Left cardiac atrium (tissue), 4 donors: ENCODE data around the gene SULT1A2. TPM values are rescaled to one million over a fixed set of nuclear protein-coding genes. Genes with fewer than 3 reads are reported as not detected.
"Not testable (repeated sequence)": the region's sequence is repeated elsewhere in the genome, so short reads cannot be mapped to it uniquely, and the experiment has no call there.

Experiments used
- ATAC-seq, 2 donors: fragments of 200-7000 bp; cut with Tn5 transposase; one replicate each; pipeline ENCODE4 v1.9.1; 2020; ENCODE audit warnings: mild to moderate bottlenecking in 2 of 2, moderate library complexity in 2 of 2
- DNase-seq: peaks from one replicate; pipeline ENCODE4 v3.0.0-alpha.2; 2020
- intact Hi-C, 2 donors: fragments of 100-400 bp; cut with DNase I; formaldehyde crosslinking; loops; one replicate each; pipeline versions ENCODE4 v1.14.1 to v1.15.1; 2022 to 2023
- long read RNA-seq: library from polyadenylated mRNA; unstranded; transcript quantifications from one replicate; pipeline ENCODE4 v2.0.0, GENCODE V29; 2021
- total RNA-seq, 2 donors: library from RNA; stranded (reverse); fragmentation: NEBNext Ultra II Directional; extraction: Animal tissue kit (Norgen Biotek cat#: 25700); gene quantifications; one replicate each; pipeline ENCODE4 v1.2.1, GENCODE V29; 2021
- donor health status: DM: no; HTN: yes; CAD: no.
- donor health status: DM: no; HTN: yes; CAD: no; lungs with severe emphysema.
- donor health status: DM: yes; HTN: yes; CAD: no.
- donor health status: Dilated cardiomyopathy.

Gene SULT1A2
- total RNA-seq: 1 to 10 TPM; 1.3 to 2.1 TPM
- long read RNA-seq: 0 reads

DNA sequence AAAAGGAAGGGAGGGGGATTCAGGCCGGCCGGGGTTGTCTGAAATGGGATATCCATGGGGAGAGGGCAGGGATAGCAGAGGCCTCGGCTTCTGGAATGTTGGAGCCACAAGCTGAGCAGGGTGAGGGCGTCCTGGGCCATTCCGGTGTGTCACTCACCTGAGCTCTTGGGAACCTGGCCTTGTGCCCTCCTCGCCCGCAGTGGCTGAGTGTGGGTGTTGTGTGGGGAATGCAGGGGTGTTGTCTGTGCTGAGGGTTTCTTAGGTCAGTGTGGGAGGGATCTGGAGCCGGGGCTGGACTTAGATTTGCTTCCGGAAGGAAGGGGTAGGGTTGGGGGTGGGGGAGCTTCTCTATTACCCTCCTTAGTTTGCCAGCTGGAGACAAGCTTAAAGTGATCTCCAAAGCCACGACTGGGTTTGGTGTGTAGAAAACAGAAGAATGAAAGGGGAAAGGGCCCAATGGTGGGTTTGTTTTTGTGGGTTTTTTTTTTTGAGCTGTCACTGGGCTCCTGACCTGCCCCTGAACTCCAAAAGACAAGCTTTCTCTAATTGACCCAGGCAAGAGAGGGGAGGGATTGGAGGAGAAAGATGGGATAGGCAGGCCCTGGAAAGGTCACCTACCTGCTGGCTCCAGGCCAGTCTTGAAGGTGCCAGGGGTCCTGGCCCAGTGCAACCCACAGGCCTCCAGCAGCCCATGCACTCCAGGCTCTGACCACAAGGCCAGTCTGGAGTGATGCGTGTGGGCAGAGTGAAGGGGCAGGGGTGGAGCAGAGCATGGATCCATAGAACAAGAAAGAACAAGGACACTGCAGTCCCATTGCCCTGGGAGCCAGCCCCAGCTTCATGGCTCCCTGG lies at the start of gene SULT1A2:
Gene SULT1A2, minus strand, starts transcription at position 211 of the 852 bp plus-strand sequence. CDS start 1,120 bp downstream, outside the sequence.
- intact Hi-C loops: no loop called here
- peak; percentile 68 to 75 for ATAC-seq
- DNase-seq: peak; percentile 58

DNA sequence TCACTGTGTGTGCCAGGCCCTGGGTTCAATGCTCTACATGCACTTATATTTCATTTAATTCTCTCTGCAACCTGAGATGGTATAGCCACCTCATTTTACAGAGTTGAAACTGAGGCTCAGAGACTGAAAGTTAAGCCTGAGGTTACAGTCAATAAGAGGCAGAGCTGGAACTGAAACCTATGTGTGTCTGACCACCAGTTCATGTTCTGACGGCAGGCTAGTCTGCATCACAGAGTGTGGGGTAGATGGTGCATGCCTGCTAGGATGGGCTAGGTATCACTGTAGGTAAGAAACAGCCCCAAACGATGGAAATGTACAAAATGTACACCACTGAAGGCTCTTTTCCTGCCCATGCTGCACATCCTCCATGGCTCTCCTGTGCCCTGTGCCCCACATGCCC lies 43.1 kb upstream of the SULT1A2 start:
- ATAC-seq, intact Hi-C loops, DNase-seq: not testable (repeated sequence)

DNA sequence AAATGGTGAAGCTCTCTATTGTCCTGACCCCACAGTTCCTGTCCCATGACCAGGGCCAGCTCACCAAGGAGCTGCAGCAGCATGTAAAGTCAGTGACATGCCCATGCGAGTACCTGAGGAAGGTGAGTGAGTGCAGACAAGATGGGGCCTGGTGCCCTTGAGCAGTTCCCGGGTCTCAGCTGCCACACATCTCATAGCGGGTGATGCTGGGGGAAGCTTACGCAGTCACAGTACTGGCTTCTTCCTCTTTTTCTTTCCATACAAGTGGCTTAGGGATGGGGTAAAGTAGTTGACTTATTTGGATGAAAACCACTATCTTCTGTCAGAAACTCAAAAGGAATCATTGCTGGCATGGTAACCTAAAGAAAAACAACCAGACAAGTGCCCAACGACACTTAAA lies 41.5 kb upstream of the SULT1A2 start:
- DNase-seq, ATAC-seq, intact Hi-C loops: not testable (repeated sequence)

DNA sequence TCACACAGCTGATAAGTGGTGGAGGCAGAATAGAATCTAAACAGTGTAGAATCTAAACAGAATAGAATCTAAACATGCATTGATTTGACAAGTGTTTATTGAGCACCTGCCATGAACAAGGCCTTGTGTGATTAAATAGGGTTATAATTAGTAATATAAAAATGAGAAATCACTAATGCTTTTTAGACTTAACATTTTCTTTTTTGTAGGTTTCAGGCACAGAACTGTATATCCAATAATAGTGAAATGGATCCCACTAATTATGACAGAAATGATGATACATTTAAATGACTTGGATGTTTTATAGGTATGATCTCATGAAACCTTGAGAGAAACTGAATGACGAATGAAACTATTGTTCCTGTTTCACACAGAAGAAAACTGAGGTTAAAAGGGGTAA lies 40.9 kb upstream of the SULT1A2 start, which contains the start of gene NPIPB8:
Gene NPIPB8, plus strand, starts transcription at position 301 of the 400 bp plus-strand sequence. CDS start 296 bp downstream, outside the sequence.
- DNase-seq, intact Hi-C loops, ATAC-seq: not testable (repeated sequence)

DNA sequence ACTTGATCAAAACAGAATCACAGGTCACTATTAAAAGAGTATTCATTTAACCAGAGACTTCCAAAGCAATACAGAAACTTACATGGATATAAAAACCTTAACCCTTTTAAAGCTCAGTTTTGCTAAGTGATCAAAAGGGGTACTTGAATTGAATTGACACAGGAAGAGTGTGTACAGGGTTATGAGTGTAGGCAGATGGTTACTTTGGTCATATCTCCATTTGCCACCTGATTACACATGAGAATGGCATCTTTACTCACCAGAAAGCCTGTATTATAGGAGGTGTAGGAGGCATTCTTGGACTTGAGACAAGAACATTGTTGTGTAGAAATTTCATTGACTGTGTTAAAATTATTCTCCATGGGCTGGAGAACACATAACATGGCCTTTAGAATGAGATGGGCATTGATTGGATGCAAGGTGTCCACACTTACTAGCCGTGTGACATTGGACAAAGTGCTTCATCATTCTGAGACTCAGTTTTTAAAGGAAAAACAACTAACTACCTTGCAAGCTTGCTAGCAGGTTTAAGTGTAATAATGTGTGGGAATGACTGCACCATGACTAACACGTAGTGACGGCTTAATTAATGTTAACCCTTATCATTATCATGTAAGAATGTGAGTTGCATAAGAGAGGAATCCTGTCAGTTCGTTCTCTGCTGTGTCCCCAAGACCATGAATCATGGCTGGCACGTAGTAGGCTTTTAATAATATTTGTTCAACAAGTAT lies 39.4 kb upstream of the SULT1A2 start:
- ATAC-seq, intact Hi-C loops, DNase-seq: not testable (repeated sequence)

DNA sequence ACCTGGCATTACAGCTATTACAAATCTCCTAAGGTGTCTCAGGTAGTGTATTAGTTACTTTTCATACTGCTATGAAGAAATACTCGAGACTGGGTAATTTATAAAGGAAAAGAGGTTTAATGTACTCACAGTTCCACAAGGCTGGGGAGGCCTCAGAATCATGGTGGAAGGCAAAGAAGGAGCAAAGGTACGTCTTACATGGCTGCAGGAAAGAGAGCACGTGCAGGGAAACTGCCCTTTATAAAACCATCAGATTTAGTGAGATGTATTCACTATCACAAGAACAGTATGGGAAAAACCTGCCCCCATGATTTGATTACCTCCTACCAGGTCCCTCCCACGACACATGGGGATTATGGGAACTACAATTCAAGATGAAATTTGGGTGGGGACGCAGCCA lies 34.1 kb upstream of the SULT1A2 start:
- DNase-seq, intact Hi-C loops, ATAC-seq: not testable (repeated sequence)

DNA sequence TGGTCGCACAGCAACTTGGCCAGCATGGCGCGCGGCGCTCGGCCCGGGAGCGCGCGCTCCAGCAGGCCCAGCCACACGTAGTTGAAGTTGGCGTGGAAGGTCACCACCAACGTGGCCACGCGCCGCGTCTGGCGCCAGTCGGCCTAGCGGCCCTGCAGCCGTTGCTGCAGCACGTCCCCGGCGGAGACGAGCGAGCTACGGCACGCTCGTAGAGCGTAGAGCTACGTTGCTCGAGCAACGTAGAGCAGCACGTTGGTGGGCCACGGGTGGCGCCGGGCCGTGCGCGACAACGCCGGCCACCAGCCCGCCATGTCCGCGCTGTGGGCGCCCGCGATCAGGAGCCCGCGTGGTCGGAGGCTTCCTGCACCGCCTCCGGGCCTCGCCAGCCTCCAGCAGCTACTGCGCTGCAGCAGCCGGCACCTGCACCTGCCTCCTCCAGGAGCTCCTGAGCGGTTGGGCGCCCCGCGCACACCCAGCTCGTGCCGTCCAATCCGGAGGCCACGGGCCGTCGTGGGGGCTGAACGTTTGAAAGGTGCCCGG lies 26.4 kb upstream of the SULT1A2 start:
- peak; percentile 48 for DNase-seq
- intact Hi-C loops: no loop called here
- peak; percentile 92 to 94 for ATAC-seq

DNA sequence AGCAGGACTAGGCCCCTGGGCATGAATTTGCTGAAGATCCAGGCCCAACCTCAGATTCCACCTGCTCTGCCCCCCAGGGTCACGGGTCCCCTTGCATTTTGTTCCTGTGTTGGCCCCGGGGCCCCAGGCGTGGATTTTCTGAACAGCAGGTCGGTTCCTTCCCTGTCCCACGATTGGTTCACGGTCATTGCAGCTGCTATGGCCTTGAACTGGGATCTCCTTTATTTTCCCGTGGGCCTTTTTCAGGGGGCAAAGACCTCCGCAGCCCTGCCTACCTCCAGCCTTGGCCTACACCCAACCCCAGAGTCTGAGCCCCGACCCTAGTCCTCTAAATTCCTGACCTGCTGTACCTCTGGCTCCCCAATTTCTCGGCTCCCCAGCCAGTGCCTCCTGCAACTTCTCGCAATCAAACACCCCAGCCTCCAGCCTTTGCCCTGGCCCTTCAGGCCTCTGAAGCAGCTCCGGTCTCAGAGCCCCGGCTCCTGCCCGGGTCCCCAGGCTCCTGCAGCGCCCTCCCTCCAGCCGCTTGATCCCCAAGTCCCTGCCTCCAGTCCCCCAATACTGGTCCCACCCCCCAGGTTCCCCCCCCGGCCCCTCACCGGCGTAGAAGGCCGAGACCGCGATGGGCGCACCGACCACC lies 25.8 kb upstream of the SULT1A2 start:
- intact Hi-C loops, DNase-seq: not testable (repeated sequence)
- ATAC-seq: peak; percentile 44 to 45

DNA sequence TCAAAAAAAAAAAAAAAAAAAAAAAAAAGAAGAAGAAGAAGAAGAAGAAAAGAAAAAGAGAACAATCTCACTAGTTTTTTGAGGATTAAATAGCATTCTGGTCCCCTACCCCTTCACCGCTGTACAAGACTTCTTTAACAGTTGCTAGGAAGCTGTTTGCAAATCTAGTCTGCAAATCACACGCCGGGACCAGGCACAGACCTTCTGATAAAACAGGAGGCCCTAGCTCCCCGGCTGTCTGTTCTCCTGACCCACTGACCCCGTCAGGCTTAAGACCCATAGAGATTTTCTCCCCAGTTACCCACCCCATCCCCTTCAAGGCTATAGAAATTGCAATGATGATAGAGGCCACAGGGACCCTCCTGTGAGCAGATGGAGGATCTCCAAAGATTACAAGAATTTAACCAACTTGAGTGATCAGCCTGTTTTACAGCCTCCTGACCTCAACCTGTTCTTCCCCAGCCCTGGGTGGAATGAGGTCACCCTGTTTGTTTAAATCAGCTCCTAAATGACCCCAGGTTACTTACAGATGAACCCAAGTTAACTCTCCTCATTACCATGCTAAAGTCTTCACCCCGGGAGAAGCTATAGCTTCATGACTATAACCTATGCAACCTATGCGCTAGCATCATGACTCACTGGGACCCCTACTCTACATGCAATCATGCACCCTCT lies 24.8 kb upstream of the SULT1A2 start:
- intact Hi-C loops: no loop called here
- DNase-seq (no peak), ATAC-seq (no peak)

DNA sequence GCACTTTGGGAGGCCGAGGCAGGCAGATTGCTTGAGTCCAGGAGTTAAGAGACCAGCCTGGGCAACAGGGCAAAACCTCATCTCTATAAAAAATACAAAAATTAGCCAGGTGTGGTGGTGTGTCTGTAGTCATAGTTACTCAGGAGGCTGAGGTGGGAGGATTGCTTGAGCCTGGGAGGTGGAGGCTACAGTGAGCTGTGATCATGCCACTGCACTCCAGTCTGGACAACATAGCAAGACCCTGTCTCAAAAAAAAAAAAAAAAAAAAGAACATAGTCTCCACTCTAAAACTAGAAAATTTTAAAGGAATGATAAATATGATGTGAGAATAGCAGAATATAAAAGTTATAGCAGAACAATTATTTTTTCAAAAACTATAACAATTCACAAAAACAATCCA lies 23.5 kb upstream of the SULT1A2 start:
- DNase-seq, intact Hi-C loops, ATAC-seq: not testable (repeated sequence)

DNA sequence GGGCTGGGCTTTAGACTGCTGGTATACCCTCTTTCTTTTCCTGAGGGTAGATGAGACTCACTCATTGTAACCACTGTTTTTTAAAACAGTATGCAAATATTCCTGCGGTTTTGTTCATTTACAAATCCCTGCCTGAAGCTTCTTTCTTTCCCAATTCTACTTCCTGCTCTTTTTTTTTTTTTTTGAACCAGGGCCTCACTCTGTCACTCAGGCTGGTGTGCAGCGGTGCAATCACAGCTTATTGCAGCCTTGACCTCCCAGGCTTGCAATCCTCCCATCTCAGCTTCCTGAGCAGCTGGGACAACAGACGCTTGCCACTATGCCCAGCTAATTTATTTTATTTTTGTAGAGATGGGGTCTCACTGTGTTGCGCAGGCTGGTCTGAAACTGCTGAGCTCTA lies 21.0 kb upstream of the SULT1A2 start:
- intact Hi-C loops: no loop called here

DNA sequence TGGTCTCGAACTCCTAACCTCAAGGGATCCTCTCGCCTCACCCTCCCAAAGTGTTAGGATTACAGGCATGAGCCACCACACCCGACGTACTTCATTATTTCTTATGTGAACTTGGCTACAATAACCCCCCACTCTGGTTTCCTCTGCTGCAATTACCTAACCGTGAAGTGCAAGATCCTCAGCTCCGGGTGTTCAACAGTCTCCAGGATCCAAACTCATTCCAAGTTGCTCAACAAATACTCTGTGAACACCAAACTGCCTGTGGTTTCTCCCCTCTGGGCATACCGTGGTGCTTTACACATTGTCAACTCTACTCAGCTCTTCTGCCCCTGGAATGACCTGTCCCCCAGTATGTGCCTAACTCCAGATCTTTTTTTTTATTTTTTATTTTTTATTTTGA lies 19.8 kb upstream of the SULT1A2 start:
- DNase-seq: no peak
- intact Hi-C loops: no loop called here
- ATAC-seq: no peak

More for the DNA sequence above, 21.0 kb upstream of the SULT1A2 start:
- ATAC-seq: no peak
- DNase-seq: no peak

DNA sequence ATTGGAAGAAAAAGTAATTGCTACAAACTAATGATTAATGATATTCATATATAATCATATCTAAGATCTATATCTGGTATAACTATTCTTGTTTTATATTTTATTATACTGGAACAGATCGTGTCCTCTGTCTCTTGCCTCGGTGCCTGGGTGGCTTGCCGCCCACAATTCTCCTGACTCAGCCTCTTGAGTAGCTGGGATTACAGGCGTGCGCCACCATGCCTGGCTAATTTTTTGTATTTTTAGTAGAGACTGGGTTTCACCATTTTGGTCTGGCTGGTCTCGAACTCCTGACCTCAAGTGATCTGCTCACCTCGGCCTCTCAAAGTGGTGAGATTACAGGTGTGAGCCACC lies 19.4 kb upstream of the SULT1A2 start:
- DNase-seq, ATAC-seq, intact Hi-C loops: not testable (repeated sequence)

DNA sequence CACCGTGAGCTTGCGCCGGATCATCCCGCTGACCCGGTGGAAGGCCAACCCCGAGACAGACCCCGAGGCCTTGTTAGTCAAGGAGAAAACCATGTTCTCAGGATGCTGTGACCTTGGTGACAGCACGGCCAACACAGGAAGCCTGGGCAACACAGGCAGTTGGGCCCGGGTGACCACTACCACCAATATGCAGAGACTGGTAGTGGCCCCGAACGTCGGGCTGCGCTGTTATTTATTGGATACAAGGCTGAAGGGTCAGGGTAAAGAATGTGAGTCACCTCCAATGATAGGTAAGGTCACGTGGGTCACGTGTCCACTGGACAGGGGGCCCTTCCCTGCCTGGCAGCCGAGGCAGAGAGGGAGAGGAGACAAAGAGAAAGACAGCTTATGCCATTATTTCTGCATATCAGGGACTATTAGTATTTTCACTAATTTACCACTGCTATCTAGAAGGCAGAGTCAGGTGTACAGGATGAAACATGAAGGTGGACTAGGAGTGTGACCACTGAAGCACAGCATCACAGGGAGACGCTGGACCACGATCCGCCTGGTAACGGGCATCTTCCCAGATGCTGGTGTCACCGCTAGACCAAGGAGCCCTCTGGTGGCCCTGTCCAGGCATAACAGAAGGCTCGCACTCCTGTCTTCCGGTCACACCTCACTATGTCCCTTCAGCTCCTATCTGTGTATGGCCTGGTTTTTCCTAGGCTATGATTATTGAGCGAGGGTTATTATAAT lies 18.8 kb upstream of the SULT1A2 start:
- ATAC-seq (peak in 1 of 2 donors; percentile 15), DNase-seq (peak; percentile 74)
- intact Hi-C loops: not testable (repeated sequence)

DNA sequence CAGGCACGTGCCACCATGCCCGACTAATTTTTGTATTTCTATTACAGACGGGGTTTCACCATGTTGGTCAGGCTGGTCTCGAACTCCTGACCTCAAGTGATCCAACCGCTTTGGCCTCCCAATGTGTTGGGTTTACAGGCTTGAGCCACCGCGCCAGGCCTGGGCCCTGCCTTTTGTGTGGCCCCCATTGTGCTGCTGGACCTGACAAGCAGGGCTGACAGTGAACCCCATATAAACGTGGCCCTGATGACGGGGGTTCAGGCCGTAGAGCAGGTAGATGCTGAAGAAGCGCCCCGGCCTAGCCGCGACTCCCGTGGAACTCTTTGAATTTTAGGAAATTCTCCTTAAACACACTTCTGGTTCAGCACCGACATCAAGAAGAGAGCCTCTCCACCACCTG lies 17.7 kb upstream of the SULT1A2 start:
- DNase-seq, intact Hi-C loops, ATAC-seq: not testable (repeated sequence)

DNA sequence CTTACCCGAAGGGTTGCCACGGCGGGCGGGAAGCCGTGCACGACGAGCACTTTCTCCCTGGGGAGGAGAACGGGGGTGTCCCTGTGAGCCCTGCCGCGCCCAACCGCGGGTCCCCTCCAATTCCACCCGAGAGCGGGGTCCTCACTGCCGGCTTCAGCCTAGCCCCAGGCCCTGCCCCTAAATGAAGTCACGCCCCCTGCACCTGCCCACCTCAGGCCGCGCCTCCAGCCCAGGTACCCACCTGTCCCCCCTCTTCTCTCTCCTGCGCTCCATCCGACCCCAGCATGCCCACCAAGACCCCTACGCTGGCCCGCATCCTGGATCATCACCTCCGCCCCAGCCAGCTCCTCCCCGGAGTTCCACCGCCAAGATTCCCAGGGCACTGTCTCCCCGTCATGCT lies 17.1 kb upstream of the SULT1A2 start:
- ATAC-seq, intact Hi-C loops, DNase-seq: not testable (repeated sequence)

DNA sequence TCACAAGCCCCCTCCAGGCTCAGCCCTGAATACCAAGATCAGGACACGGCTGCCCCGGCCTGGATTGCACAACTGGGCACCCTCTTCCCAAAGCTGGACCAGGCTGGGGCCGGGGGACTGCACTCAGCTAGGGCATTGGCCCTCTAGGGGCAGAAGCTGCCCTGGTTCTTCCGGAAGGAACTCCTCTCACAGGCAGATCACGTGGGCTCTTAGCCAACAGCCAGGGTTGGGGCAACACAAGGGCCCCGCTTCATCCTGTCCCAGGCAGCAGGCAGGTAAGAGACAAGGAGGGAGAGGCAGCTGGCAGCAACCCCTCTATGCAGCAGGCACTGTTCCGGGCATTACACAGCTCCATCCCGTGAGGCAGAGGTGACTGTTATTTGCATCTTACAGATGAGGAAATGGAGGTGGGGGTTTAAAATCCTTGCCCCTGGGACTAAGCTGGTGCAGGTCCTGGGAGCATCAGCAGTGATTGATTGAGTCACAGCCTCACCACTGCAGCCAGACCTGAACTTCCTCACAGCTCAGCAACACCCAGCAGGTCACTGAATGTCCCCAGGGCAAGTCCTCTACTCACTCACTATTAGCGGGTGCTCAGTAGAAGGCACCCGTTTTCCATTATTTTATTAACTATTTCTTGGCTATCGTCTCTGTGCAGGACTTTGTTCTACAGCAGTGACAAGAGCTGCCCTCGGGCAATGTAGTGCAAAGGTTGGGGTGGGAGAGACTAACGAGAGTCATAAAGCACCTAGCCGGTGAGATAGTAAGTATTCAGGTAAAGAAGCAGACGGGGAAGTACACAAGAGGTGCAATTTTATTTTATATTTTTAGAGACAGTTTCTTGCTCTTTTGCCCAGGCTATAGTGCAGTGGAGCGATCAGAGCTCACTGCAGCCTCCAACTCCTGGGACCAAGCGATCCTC lies 15.8 kb upstream of the SULT1A2 start:
- ATAC-seq: peak; percentile 2 to 23
- DNase-seq, intact Hi-C loops: not testable (repeated sequence)
